ENCODE results near the gene SYT3. TPM values are rescaled to one million over a fixed set of nuclear protein-coding genes. Genes with fewer than 3 reads are reported as not detected.

Gene SYT3
- total and polyA plus RNA-seq, 2 of the 8 experiments (the other 6 are each of a cell fraction or from before 2014, with no cell fraction given) = 6.7 to 17.3 TPM

DNA sequence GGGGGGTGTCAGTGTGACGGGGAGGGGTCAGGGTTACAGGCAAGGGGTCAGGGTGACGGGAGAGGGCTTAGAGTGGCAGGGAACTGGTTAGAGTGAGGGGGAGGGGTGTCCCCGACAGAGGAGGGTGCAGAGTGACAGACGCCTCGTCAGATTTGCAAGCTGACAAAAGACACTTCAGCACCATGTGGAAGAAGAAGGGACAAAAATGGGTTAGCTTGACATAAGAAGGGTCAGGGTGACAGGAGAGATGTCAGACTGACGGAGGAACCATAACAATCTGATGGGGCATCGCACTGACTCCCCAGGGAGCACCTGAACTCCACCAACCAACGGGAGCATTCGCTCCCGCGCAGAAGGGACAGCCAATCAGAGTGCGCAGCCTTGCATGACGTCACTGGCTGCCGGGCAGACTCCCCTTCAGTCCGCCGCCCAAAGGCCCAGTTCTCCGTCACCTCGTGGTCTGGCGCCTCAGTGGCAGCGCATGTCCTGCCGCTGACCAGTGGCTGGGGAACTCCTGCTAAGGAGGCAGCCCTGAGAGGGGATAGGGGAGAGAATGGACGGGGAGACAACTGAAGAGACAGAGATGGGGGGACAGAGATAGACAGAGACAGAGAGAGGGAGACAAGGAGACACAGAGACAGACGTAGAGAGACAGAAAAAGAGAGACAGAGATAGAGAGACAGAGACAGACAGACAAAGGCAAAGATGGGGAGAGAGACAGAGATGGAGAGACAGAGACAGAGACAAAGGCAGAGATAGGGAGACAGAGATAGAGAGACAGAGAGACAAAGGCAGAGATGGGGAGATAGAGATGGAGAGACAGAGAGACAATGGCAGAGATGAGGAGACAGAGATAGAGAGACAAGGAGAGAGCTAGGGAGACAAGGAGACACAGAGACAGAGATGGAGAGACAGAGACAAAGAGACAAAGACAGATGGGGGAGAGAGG lies 39.8 kb upstream of the SYT3 start:
- no peak overlapping the region for H3K56ac ChIP-seq (replicated peaks; ENCODE audit: insufficient read length, low read depth, low read length)
- H3K18ac ChIP-seq (ENCODE audit: extremely low read depth, low read length) = no peak overlapping the region; the same call in 1 of the 2 replicates
- no peak overlapping the region for H3K9ac ChIP-seq (replicated peaks in 1 of 4; ENCODE audit: extremely low read depth in 1 of 4, low read depth in 3 of 4, low read length in 3 of 4)
- H3K14ac ChIP-seq (ENCODE audit: insufficient read length) = no peak overlapping the region
- no peaks in the 10 kb centered on the region for H3K9me3 ChIP-seq (ENCODE audit: insufficient read depth in 2 of 2, low read depth in 1 of 2, low read length in 1 of 2)
- H2BK12ac ChIP-seq (ENCODE audit: low read depth, low read length) = peak overlapping the region; percentile 39; the same call in 1 of the 2 replicates
- H3K79me1 ChIP-seq (ENCODE audit: low read depth, low read length) = no peaks in the 10 kb centered on the region
- H3K4me2 ChIP-seq (ENCODE audit: insufficient read depth in 1 of 2, low read depth in 2 of 2, low read length in 2 of 2) = no peak overlapping the region
- peaks cover 3% of the 10 kb centered on the region for H3K23me2 ChIP-seq (ENCODE audit: low read depth, low read length)
- peaks cover 1 to 36% (median 29%) of the 10 kb centered on the region in 4 experiments for H3K27me3 ChIP-seq (replicated peaks in 1 of 4; ENCODE audit: control insufficient read depth in 3 of 4, extremely low read depth in 1 of 4, insufficient read depth in 3 of 4, low read length in 3 of 4)
- POLR2A ChIA-PET (ENCODE audit: partially characterized antibody) = interaction anchor here (2.0 kb wide), 1 partner anchor 10 kb away, joined by 4 read pairs; no protein-coding TSS in a partner anchor
- H3K4ac ChIP-seq (replicated peaks; ENCODE audit: insufficient read length, low read depth, low read length) = no peak overlapping the region
- H2AFZ ChIP-seq (ENCODE audit: low read length) = no peak overlapping the region
- peak in 1 of 2 experiments; percentile 96 for DNase-seq (ENCODE audit: low read depth in 1 of 2, low spot score in 2 of 2)
- no peak overlapping the region for H2BK5ac ChIP-seq (ENCODE audit: low read depth, low read length)
- H4K5ac ChIP-seq (ENCODE audit: insufficient read length, low read depth, low read length) = no peak overlapping the region
- FAIRE-seq = peak; percentile 88
- no peaks in the 10 kb centered on the region for H3K36me3 ChIP-seq (ENCODE audit: control insufficient read depth in 2 of 4, insufficient read depth in 4 of 4, low read length in 3 of 4)
- no peaks in the 10 kb centered on the region for H3K79me2 ChIP-seq (ENCODE audit: control insufficient read depth in 1 of 2, insufficient read depth in 2 of 2, low read length in 2 of 2)
- H2BK20ac ChIP-seq (ENCODE audit: low read length) = no peak overlapping the region
- no peak overlapping the region for H3K23ac ChIP-seq (ENCODE audit: insufficient read length)
- H3K27ac ChIP-seq (ENCODE audit: low read depth, low read length) = no peak overlapping the region
- H4K91ac ChIP-seq (replicated peaks; ENCODE audit: insufficient read length, low read length) = no peak overlapping the region
- peak overlapping the region; percentile 32; the same call in 1 of the 2 replicates for H2AK5ac ChIP-seq (ENCODE audit: low read depth, low read length)
- no peak overlapping the region for H3K4me3 ChIP-seq (ENCODE audit: extremely low read depth in 1 of 4, insufficient read depth in 2 of 4, low read depth in 3 of 4, low read length in 4 of 4)
- CTCF ChIA-PET (ENCODE audit: partially characterized antibody) = interaction anchor here (0.6 kb wide), 2 partner anchors 10 to 71 kb away, joined by 4 read pairs; no protein-coding TSS in a partner anchor
- peaks cover 0 to 10% (median 5%) of the 10 kb centered on the region in 4 experiments; a peak in 4 of 7 replicates for H3K4me1 ChIP-seq (replicated peaks in 1 of 4; ENCODE audit: control insufficient read depth in 3 of 4, insufficient read depth in 4 of 4, low read length in 3 of 4)
- 29% methylated on average over 21 of the region's 23 CpGs; no CpG with 5 or more reads in 1 of the 2 experiments for WGBS, 2 experiments (ENCODE audit: extremely low coverage in 1 of 2, insufficient coverage in 1 of 2, insufficient read length in 1 of 2, insufficient replicate concordance in 2 of 2, low coverage in 1 of 2, low lambda C conversion rate in 2 of 2, missing lambda C conversion rate in 1 of 2)
- H2BK120ac ChIP-seq (replicated peaks; ENCODE audit: low read depth, low read length) = no peak overlapping the region
- H4K20me1 ChIP-seq (replicated peaks in 1 of 2; ENCODE audit: control insufficient read depth in 1 of 2, insufficient read depth in 2 of 2, low read length in 2 of 2) = no peaks in the 10 kb centered on the region
- no peak overlapping the region for H2BK15ac ChIP-seq (ENCODE audit: low read length)
- no peak overlapping the region for H4K8ac ChIP-seq (ENCODE audit: extremely low read depth, insufficient read depth, low read length)
- TF ChIP-seq ATF3 (IDR thresholded peaks at IDR 0.05; ENCODE audit: insufficient read depth, low read depth, low read length) (no peak), CHD2 (IDR thresholded peaks at IDR 0.05; ENCODE audit: low read length) (peak; percentile 88), TBP (IDR thresholded peaks at IDR 0.05; ENCODE audit: low read depth, low read length) (no peak), RFX5 (IDR thresholded peaks at IDR 0.05; ENCODE audit: borderline replicate concordance, low read depth, low read length) (peak; percentile 100), E2F6 (IDR thresholded peaks at IDR 0.05) (peak; percentile 100), SP1 (IDR thresholded peaks at IDR 0.05; ENCODE audit: low read depth, low read length) (peak; percentile 93), JUND (IDR thresholded peaks at IDR 0.05; ENCODE audit: low read length) (peak; percentile 89), CREB1 (IDR thresholded peaks at IDR 0.05) (peak; percentile 97), SIN3A (conservative IDR thresholded peaks at IDR 0.05 in 1 of 2, IDR thresholded peaks at IDR 0.05 in 1 of 2; ENCODE audit: low read depth in 1 of 2, low read length in 2 of 2) (peak; percentile 56; a peak in 1 of 4 replicates)
- TF ChIP-seq, protein P1, sequence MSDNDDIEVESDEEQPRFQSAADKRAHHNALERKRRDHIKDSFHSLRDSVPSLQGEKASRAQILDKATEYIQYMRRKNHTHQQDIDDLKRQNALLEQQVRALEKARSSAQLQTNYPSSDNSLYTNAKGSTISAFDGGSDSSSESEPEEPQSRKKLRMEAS (IDR thresholded peaks at IDR 0.05) = peak; percentile 97

All from H1 (cell line).